GM19351 (cell line): Measurements from ENCODE around the gene COA8.
"Not testable (repeated sequence)": the region's sequence is repeated elsewhere in the genome, so short reads cannot be mapped to it uniquely, and the experiment has no call there.

Experiments
- ATAC-seq: cut with Tn5 transposase; IDR thresholded peaks from one replicate; pipeline ENCODE4 v1.9.1; 2021; ENCODE audit warnings: mild to moderate bottlenecking, moderate library complexity; ENCODE audit not compliant: unreplicated experiment

Gene COA8

GRCh38 chr14:103525430-103526246, 37.1 kb upstream of the COA8 start:
- ATAC-seq: not testable (repeated sequence)

GRCh38 chr14:103526247-103526913, 36.4 kb upstream of the COA8 start:
- ATAC-seq: no peak

- ATAC-seq: no peak
Observed at GRCh38 chr14:103526914-103527248, 35.9 kb upstream of the COA8 start.

GRCh38 chr14:103527408-103528145, 35.2 kb upstream of the COA8 start:
- ATAC-seq: peak; percentile 45

GRCh38 chr14:103528146-103528586, 34.6 kb upstream of the COA8 start:
- no peak for ATAC-seq

GRCh38 chr14:103528587-103529382, 34.0 kb upstream of the COA8 start, which contains the start of gene TRMT61A:
Gene TRMT61A (plus strand): TSS chr14:103529196. CDS start chr14:103529979, 783 bp downstream.
- ATAC-seq: peak; percentile 54

- no peak for ATAC-seq
Observed at GRCh38 chr14:103529383-103530365, 33.1 kb upstream of the COA8 start.

GRCh38 chr14:103530390-103530789, 32.4 kb upstream of the COA8 start:
- ATAC-seq: no peak

- no peak for ATAC-seq
Observed at GRCh38 chr14:103530831-103531230, 31.9 kb upstream of the COA8 start.

- ATAC-seq: no peak
Observed at GRCh38 chr14:103531421-103532215, 31.1 kb upstream of the COA8 start.

- ATAC-seq: no peak
Observed at GRCh38 chr14:103532216-103533136, 30.3 kb upstream of the COA8 start.

- no peak for ATAC-seq
Observed at GRCh38 chr14:103533137-103533998, 29.4 kb upstream of the COA8 start.

- ATAC-seq: no peak
Observed at GRCh38 chr14:103533999-103534575, 28.7 kb upstream of the COA8 start.

- ATAC-seq: no peak
Observed at GRCh38 chr14:103534576-103535061, 28.1 kb upstream of the COA8 start.

- ATAC-seq: no peak
Observed at GRCh38 chr14:103535081-103535890, 27.5 kb upstream of the COA8 start.
